SU-DHL-6 (cell line): ENCODE measurements around the gene STAMBPL1.

Source experiments
- H2AFZ ChIP-seq: fragments of 200-600 bp; sonication (generic); 2 replicates; pipeline ENCODE4 v1.6.1; 2014; ENCODE audit warnings: low read depth, mild to moderate bottlenecking, moderate library complexity, mixed read lengths, antibody characterized with exemption, low read length; ENCODE audit not compliant: severe bottlenecking
- H3F3A ChIP-seq: fragments of 200-600 bp; shearing (Covaris generic); 2 replicates; pipeline ENCODE4 v1.6.0; 2016; ENCODE audit warnings: antibody characterized with exemption, mild to moderate bottlenecking; ENCODE audit not compliant: insufficient read depth
- H3K27ac ChIP-seq: fragments of 200-600 bp; sonication (generic); 2 replicates; pipeline ENCODE4 v1.5.1; 2016; ENCODE audit warnings: low read depth, mild to moderate bottlenecking, low read length, moderate library complexity, mixed read lengths
- H3K27me3 ChIP-seq: fragments of 200-600 bp; sonication (generic), shearing (Covaris generic); 2 replicates; pipeline ENCODE4 v1.6.0; 2014; ENCODE audit warnings: mild to moderate bottlenecking, low read length
- H3K36me3 ChIP-seq: fragments of 200-600 bp; sonication (generic); 2 replicates; pipeline ENCODE4 v1.6.1; 2014; ENCODE audit warnings: mild to moderate bottlenecking, low read length, mixed read lengths
- H3K4me2 ChIP-seq: fragments of 300-600, 200-600 bp; shearing (Covaris generic), sonication (generic); 2 replicates; pipeline ENCODE4 v1.6.0; 2014; ENCODE audit warnings: low read length, low read depth, mild to moderate bottlenecking; ENCODE audit not compliant: poor library complexity, severe bottlenecking
- H3K4me3 ChIP-seq: fragments of 200-600 bp; sonication (generic); 2 replicates; pipeline ENCODE4 v1.5.1; 2014; ENCODE audit warnings: antibody characterized with exemption, low read length, mild to moderate bottlenecking, mixed read lengths; ENCODE audit not compliant: insufficient read depth, poor library complexity, severe bottlenecking
- H3K79me2 ChIP-seq: fragments of 200-600 bp; sonication (generic); 2 replicates; pipeline ENCODE4 v1.6.1; 2014; ENCODE audit warnings: mild to moderate bottlenecking, low read length, moderate library complexity; ENCODE audit not compliant: insufficient read depth
- H3K9ac ChIP-seq: fragments of 200-600 bp; sonication (generic); 2 replicates; pipeline ENCODE4 v1.7.0; 2014; ENCODE audit warnings: mild to moderate bottlenecking, low read length
- H3K9me2 ChIP-seq: fragments of 200-600 bp; sonication (generic); replicated peaks from 2 replicates; pipeline ENCODE4 v1.6.1; 2014; ENCODE audit warnings: low read length; ENCODE audit not compliant: insufficient read depth
- H3K9me3 ChIP-seq: fragments of 200-600 bp; sonication (generic); 2 replicates; pipeline ENCODE4 v1.6.1; 2014; ENCODE audit warnings: low read length, mixed read lengths; ENCODE audit not compliant: insufficient read depth
- H4K20me1 ChIP-seq: fragments of 200-600 bp; sonication (generic); 2 replicates; pipeline ENCODE4 v1.6.1; 2014; ENCODE audit warnings: low read depth, mild to moderate bottlenecking, antibody characterized with exemption, low read length, moderate library complexity, mixed read lengths
- CTCF ChIP-seq: fragments of 200-600 bp; sonication (generic); IDR thresholded peaks from one replicate; pipeline ENCODE4 v1.5.1; 2017; ENCODE audit warnings: antibody characterized with exemption, mild to moderate bottlenecking, low read length, moderate library complexity; ENCODE audit not compliant: insufficient read depth, poor library complexity, severe bottlenecking
- EZH2phosphoT487 ChIP-seq: fragments of 200-600 bp; sonication (generic), shearing (Covaris generic); conservative IDR thresholded peaks from 2 replicates; pipeline ENCODE4 v1.6.1; 2018; ENCODE audit warnings: mild to moderate bottlenecking, antibody characterized with exemption, low read length, moderate library complexity, mixed read lengths

STAMBPL1 gene

GRCh38 chr10:88892222-88892967 is 12.3 kb downstream of the STAMBPL1 start:
- no peak overlapping the region for H3K27ac ChIP-seq
- H3K4me3 ChIP-seq: no peak overlapping the region
- no peak overlapping the region for H3K9ac ChIP-seq
- H3F3A ChIP-seq: no peaks in the 10 kb centered on the region
- no peak overlapping the region for H3K4me2 ChIP-seq
- no peaks in the 10 kb centered on the region for H3K9me3 ChIP-seq
- TF ChIP-seq EZH2phosphoT487: no peak
- TF ChIP-seq CTCF: no peak
- peaks cover 26% of the 10 kb centered on the region for H3K79me2 ChIP-seq
- H3K36me3 ChIP-seq: no peaks in the 10 kb centered on the region
- H3K9me2 ChIP-seq: no peaks in the 10 kb centered on the region
- no peak overlapping the region for H2AFZ ChIP-seq
- no peaks in the 10 kb centered on the region for H3K27me3 ChIP-seq
- no peaks in the 10 kb centered on the region for H4K20me1 ChIP-seq

GRCh38 chr10:88893611-88894010 is 13.6 kb downstream of the STAMBPL1 start:
- H3K27ac ChIP-seq: no peak overlapping the region

GRCh38 chr10:88895250-88895649 is 15.2 kb downstream of the STAMBPL1 start:
- H3K9ac ChIP-seq: no peak overlapping the region
- no peak overlapping the region for H3K4me2 ChIP-seq
- H3F3A ChIP-seq: no peaks in the 10 kb centered on the region
- no peaks in the 10 kb centered on the region for H3K27me3 ChIP-seq
- TF ChIP-seq EZH2phosphoT487 (no peak), CTCF (no peak)
- no peaks in the 10 kb centered on the region for H3K9me2 ChIP-seq
- H3K79me2 ChIP-seq: peaks cover 20% of the 10 kb centered on the region; the same call in 1 of the 2 replicates
- H3K36me3 ChIP-seq: no peaks in the 10 kb centered on the region
- H3K27ac ChIP-seq: no peak overlapping the region
- H2AFZ ChIP-seq: no peak overlapping the region
- no peak overlapping the region for H3K4me3 ChIP-seq
- no peaks in the 10 kb centered on the region for H4K20me1 ChIP-seq
- H3K9me3 ChIP-seq: no peaks in the 10 kb centered on the region

More at GRCh38 chr10:88893611-88894010, 13.6 kb downstream of the STAMBPL1 start:
- H3K36me3 ChIP-seq: no peaks in the 10 kb centered on the region
- H3K9ac ChIP-seq: no peak overlapping the region
- H3F3A ChIP-seq: no peaks in the 10 kb centered on the region
- no peak overlapping the region for H3K4me3 ChIP-seq
- no peak overlapping the region for H3K4me2 ChIP-seq
- no peak for TF ChIP-seq EZH2phosphoT487
- no peak for TF ChIP-seq CTCF
- no peaks in the 10 kb centered on the region for H4K20me1 ChIP-seq
- H2AFZ ChIP-seq: no peak overlapping the region
- H3K9me2 ChIP-seq: no peaks in the 10 kb centered on the region
- H3K27me3 ChIP-seq: no peaks in the 10 kb centered on the region
- peaks cover 20% of the 10 kb centered on the region; the same call in 1 of the 2 replicates for H3K79me2 ChIP-seq
- no peaks in the 10 kb centered on the region for H3K9me3 ChIP-seq
